ENCODE results near the gene ELOB.

ELOB gene

DNA sequence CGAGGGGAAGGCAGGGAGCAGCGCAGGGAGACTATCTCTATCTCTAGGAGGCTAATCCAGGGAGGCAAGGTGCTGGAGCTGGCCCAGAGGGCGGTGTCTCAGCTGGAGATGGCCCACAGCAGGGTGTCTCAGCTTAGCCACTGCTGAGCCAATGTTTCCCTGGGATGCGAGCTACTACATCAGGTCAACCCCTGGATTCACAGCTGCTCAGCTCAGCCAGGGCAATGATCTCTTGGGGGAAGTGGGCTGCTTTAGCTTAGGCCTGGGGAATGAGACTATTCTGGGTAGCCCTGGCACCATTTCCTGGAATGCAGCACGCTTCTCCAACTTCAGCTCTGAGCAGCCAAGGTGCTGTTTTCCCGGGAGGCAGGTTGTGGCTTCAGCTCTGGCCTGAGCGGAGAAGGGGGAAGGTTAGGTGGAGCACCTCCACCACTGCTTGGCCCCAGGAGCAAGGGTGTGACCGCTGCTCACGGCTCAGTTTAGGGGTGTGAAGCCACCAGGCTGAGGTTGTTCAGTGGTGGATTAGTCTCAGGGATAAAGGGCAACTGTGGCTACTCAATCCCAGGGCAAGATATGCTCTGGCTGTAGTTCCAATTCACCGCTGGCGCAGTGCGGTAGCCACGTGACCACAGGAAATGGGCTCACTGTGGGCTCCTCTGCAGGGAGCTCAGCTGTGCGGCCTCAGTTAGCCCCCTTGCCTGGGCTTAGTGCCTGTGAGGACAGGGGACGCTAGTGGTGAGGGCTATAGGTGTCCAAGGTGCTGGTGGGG is 34.8 kb upstream of the ELOB start:
- no peaks in the 10 kb centered on the region for H3K4me1 ChIP-seq
- no peak overlapping the region for H3K4me3 ChIP-seq (ENCODE audit: low read depth, low read length)
- H2AFZ ChIP-seq: no peak overlapping the region
- no peaks in the 10 kb centered on the region for H3K9me3 ChIP-seq (ENCODE audit: control insufficient read depth, low read length)
- H3K27me3 ChIP-seq (ENCODE audit: control insufficient read depth, insufficient read depth, low read length): no peaks in the 10 kb centered on the region
- TF ChIP-seq, protein P1, sequence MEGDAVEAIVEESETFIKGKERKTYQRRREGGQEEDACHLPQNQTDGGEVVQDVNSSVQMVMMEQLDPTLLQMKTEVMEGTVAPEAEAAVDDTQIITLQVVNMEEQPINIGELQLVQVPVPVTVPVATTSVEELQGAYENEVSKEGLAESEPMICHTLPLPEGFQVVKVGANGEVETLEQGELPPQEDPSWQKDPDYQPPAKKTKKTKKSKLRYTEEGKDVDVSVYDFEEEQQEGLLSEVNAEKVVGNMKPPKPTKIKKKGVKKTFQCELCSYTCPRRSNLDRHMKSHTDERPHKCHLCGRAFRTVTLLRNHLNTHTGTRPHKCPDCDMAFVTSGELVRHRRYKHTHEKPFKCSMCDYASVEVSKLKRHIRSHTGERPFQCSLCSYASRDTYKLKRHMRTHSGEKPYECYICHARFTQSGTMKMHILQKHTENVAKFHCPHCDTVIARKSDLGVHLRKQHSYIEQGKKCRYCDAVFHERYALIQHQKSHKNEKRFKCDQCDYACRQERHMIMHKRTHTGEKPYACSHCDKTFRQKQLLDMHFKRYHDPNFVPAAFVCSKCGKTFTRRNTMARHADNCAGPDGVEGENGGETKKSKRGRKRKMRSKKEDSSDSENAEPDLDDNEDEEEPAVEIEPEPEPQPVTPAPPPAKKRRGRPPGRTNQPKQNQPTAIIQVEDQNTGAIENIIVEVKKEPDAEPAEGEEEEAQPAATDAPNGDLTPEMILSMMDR (IDR thresholded peaks at IDR 0.05): no peak
- no peaks in the 10 kb centered on the region for H3K79me2 ChIP-seq
- no peak overlapping the region for H3K9ac ChIP-seq
- no peak overlapping the region for H3K4me2 ChIP-seq (ENCODE audit: low read length)
- H3K27ac ChIP-seq: no peak overlapping the region
- no peaks in the 10 kb centered on the region for H3K36me3 ChIP-seq (ENCODE audit: control insufficient read depth, insufficient read depth, low read length)

DNA sequence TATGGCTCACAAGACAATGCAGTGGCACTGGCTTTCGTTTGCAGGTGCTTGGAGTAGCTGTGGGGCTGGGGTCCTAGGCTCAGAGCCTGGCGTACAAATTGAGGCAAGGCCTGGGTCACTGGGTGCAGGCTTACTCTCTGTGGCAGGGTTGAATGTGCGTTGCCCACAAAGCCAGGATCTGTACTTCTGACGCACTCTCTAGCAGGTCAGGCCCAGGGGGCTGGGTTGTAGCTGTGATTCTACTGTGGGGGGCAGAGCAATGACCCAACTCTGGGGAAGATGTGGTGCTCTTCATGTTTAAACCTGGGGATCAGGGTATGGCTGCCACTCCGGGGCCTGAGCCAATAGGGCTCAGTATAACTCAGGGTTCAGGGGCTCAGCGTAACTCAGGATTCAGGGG is 33.6 kb upstream of the ELOB start:
- TF ChIP-seq, protein P1 (IDR thresholded peaks at IDR 0.05): no peak
- Histone ChIP-seq H3K79me2 (no peaks in the 10 kb centered on the region), H3K4me2 (ENCODE audit: low read length) (no peak overlapping the region), H3K27ac (no peak overlapping the region), H3K4me3 (ENCODE audit: low read depth, low read length) (no peak overlapping the region), H3K27me3 (ENCODE audit: control insufficient read depth, insufficient read depth, low read length) (no peaks in the 10 kb centered on the region), H3K9me3 (ENCODE audit: control insufficient read depth, low read length) (no peaks in the 10 kb centered on the region), H3K36me3 (ENCODE audit: control insufficient read depth, insufficient read depth, low read length) (no peaks in the 10 kb centered on the region), H3K9ac (no peak overlapping the region), H3K4me1 (no peaks in the 10 kb centered on the region), H2AFZ (no peak overlapping the region)

DNA sequence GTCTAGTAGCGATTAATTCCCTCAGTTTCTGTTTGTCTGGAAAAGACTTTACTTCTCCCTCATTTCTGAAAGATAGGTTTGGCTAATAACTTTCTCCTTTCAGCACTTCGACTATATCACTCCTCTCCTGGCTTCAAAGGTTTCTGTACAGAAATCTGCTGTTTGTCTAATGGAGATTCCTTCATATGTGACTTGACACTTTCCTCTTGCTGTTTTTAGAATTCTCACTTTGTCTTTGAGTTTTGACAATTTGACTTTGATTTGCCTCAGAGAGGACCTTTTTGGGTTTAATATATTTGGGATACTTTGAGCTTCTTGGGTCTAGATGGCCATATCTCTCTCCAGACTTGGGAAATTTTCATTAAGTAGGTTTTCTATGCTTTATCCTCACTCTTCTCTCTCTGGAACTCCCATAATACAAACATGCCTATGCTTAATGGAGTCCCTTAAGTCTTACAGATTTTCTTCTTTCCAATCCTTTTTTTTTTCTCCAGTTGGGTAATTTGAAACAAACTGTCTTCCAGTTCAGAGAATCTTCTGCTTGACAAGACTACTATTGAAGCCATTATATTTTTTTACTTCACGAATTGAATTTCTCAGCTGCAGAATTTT is 32.2 kb upstream of the ELOB start:
- Histone ChIP-seq H3K4me3 (ENCODE audit: low read depth, low read length) (no peak overlapping the region), H3K27ac (no peak overlapping the region), H3K4me2 (ENCODE audit: low read length) (no peak overlapping the region), H3K79me2 (no peaks in the 10 kb centered on the region), H3K36me3 (ENCODE audit: control insufficient read depth, insufficient read depth, low read length) (no peaks in the 10 kb centered on the region), H3K9me3 (ENCODE audit: control insufficient read depth, low read length) (no peaks in the 10 kb centered on the region), H3K9ac (no peak overlapping the region), H3K27me3 (ENCODE audit: control insufficient read depth, insufficient read depth, low read length) (no peaks in the 10 kb centered on the region), H2AFZ (no peak overlapping the region), H3K4me1 (no peaks in the 10 kb centered on the region)
- TF ChIP-seq, protein P1 (IDR thresholded peaks at IDR 0.05): no peak

DNA sequence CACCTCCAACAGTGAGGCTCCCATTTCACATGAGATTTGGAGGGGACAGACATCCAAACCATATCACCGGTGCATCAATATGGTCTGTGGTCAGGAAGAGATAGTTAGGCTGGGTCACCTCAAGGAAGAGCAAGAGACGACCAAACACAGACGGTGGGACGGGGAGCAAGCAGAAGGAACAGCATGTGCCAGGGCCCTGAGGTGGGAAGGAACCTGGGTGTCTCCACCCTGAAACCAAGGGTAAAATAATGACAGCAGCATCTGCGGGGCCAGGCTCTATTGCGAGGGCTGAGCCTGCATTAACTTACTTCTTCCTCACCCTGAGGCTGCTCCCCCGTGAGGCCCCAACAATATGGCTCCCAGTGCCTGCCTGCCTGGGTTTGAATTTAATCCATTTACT is 31.1 kb upstream of the ELOB start:
- TF ChIP-seq, protein P1 (IDR thresholded peaks at IDR 0.05): no peak
- Histone ChIP-seq H3K4me2 (ENCODE audit: low read length) (no peak overlapping the region), H3K9ac (no peak overlapping the region), H2AFZ (no peak overlapping the region), H3K4me3 (ENCODE audit: low read depth, low read length) (no peak overlapping the region), H3K27ac (no peak overlapping the region), H3K27me3 (ENCODE audit: control insufficient read depth, insufficient read depth, low read length) (no peaks in the 10 kb centered on the region), H3K9me3 (ENCODE audit: control insufficient read depth, low read length) (no peaks in the 10 kb centered on the region), H3K4me1 (no peaks in the 10 kb centered on the region), H3K79me2 (no peaks in the 10 kb centered on the region), H3K36me3 (ENCODE audit: control insufficient read depth, insufficient read depth, low read length) (no peaks in the 10 kb centered on the region)

DNA sequence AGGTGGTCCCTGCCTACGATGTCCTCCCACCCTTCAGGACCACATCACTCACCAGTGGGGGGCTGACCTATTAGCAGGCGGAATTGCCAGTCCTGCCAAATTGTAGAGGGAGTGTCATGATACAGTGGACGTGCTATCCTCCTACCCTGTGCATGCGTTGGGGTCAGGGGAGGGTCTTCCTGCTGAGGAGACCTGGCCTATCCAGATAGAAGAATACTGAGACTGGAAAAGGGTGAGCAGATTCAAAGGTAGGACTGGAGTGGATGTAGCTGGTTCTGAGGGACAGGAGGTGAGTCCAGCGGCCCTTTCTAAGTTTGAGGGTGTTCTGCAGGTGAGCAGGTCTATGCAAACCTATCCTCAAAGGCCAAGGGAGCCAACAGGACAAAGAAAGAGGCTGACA is 29.2 kb upstream of the ELOB start:
- Histone ChIP-seq H2AFZ (no peak overlapping the region), H3K27me3 (ENCODE audit: control insufficient read depth, insufficient read depth, low read length) (no peaks in the 10 kb centered on the region), H3K9ac (no peak overlapping the region), H3K4me1 (no peaks in the 10 kb centered on the region), H3K79me2 (no peaks in the 10 kb centered on the region), H3K4me3 (ENCODE audit: low read depth, low read length) (no peak overlapping the region), H3K36me3 (ENCODE audit: control insufficient read depth, insufficient read depth, low read length) (no peaks in the 10 kb centered on the region), H3K27ac (no peak overlapping the region), H3K9me3 (ENCODE audit: control insufficient read depth, low read length) (no peaks in the 10 kb centered on the region), H3K4me2 (ENCODE audit: low read length) (no peak overlapping the region)
- TF ChIP-seq, protein P1 (IDR thresholded peaks at IDR 0.05): no peak

All from parathyroid adenoma (tissue), 2 donors.